ENCODE measurements around the gene IL19. TPM values are rescaled to one million over a fixed set of nuclear protein-coding genes. Genes with fewer than 3 reads are reported as not detected.

Gene IL19
- total RNA-seq, result not detected

- DNase-seq (ENCODE audit: low spot score), result no peak
- ATAC-seq, result peak; percentile 50
Observed at GRCh38 chr1:206770531-206771337, at the start of gene IL19. Gene IL19 (plus strand): TSS chr1:206770773. CDS start chr1:206836663, 65,890 bp downstream.

DNA sequence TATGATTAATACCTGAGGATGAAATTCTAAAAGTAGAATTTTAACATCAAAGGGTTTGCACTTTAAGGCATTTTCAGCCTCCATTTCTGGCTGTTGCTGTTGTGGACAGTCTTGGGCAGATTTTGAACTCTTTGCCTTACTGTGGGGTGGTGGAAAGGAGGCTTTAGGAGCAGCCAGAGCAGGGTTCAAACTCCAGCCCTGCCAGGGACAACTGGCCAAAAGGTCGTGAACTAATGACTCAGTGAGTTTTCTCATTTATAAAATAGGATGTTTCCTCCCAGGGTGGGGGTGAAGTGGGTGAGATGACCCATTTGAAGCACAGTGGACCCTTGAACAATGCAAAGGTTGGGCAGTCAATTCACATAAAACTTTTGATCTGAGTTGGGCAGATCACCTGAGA is 49.1 kb upstream of the IL19 start:
- peak; percentile 29 for ATAC-seq

GRCh38 chr1:206722751-206723461 is 47.7 kb upstream of the IL19 start:
- no peak for DNase-seq (ENCODE audit: low spot score)
- ATAC-seq, result peak; percentile 1

More for the DNA sequence above, 49.1 kb upstream of the IL19 start:
- peak; percentile 62 for DNase-seq (ENCODE audit: low spot score)

DNA sequence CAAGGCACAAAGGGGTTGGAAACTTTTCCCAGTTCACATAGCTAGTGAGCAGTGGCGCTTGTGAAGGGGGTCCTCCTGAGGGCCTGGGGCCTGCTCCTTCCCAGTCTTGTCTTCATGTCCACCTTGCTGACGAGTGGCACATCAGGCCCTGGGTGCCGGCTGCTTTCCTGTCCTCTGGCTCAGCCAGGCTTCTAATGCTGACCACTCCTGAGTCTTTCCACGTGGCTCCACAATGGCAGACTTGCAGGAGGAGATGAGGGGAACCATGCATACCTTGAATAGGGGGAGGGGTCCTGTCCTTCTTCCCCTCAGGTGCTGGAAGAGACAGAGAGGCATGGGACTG is 47.1 kb upstream of the IL19 start:
- no peak for DNase-seq (ENCODE audit: low spot score)
- ATAC-seq, result peak; percentile 14

DNA sequence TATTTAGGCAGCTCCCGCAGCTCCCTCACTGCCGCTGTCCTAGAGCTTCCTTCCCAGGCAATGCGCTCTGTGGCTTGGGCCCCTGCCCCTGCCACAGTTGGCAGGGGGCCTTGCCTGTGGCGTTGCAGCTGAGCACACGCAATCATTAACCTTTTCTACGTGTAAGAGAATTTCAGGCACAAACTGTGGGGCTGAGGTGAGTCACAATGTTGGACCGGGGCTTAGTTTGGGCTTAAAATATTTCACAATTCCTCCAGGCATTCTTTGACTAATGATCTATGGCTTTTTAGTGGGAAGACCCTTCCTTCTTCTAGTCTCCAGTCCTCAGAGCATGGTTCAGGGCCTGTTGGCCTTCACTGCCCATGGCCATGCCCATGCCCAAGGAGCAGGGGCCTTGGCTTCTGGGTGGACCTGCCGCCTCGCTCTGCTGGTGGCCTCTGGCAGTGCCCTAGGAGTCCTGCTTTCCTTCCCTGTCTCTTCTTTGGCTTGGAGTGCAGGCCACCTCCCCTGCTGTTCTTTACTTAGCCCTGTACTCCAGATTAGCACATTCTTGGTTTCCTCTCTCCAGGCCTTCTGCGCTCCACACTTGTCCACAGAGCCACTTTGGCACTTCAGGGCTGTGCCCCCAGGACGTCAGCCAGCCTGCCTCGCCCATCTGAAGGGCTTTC is 46.6 kb upstream of the IL19 start:
- ATAC-seq, result peak; percentile 79
- peak; percentile 83 for DNase-seq (ENCODE audit: low spot score)

GRCh38 chr1:206725109-206725963 is 45.2 kb upstream of the IL19 start:
- DNase-seq (ENCODE audit: low spot score) (no peak), ATAC-seq (peak; percentile 28)

DNA sequence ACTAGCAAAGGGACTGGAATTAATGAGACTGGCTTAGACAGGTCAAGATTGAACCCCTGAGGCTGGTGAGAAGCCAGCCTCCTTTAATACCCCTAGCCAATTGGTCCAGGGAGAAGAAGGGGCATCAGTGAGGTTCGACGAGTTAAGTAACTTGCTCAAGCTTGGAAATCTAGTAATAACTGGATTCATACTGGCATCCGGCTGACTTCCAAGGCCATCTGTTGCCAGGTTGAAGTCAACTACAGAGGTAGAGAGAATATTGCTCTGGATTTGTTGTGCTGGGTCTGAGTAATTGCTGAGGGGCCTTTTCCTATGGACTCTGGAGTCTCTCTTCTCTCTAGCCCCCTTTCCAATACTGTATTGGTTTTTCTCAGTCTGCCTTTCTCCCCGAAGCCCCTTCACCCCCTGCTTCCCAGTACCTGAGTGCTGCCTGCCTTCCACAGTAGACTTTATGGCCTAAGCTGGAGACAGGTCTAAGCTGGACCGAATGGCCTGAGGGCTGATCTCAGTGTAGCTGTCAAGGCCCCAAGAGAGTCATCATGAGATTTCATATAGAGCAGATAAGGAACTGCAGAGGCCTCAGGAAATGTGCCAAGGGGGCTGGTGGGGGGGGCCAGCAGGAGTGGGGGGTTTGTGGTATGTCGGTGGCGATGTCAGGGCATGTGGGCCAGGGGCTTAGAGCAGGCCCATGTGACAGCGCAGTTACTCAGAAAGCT is 42.4 kb upstream of the IL19 start:
- peak; percentile 19 for DNase-seq (ENCODE audit: low spot score)
- no peak for ATAC-seq

DNA sequence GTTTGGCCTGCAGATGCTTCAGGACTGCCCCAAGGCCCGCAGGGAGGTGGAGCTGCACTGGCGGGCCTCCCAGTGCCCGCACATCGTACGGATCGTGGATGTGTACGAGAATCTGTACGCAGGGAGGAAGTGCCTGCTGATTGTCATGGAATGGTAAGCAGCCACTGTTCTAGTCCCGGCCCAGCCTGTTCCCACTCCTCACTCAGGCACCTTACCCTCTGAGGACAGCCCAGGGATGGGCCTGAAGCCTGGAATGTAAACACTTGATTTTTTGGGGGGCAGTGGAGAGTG is 41.9 kb upstream of the IL19 start:
- ATAC-seq (no peak), DNase-seq (ENCODE audit: low spot score) (peak; percentile 41)

DNA sequence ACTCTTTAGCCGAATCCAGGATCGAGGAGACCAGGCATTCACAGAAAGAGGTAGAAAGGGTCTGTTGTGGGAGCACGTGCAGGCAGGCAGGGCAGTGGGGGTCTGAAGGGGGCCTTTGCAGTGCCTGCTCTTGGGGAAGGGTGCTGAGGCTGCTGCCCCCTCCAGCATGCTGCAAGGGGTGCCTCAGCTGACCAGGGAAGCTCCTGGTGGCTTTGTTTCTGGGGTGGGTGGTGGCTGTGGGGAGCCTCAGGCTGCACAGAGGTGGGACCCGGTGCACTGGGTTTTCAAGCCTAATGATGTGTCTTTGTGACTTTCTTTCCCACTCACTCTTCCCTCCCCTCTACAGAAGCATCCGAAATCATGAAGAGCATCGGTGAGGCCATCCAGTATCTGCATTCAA is 41.5 kb upstream of the IL19 start:
- ATAC-seq (no peak), DNase-seq (ENCODE audit: low spot score) (peak; percentile 40)

DNA sequence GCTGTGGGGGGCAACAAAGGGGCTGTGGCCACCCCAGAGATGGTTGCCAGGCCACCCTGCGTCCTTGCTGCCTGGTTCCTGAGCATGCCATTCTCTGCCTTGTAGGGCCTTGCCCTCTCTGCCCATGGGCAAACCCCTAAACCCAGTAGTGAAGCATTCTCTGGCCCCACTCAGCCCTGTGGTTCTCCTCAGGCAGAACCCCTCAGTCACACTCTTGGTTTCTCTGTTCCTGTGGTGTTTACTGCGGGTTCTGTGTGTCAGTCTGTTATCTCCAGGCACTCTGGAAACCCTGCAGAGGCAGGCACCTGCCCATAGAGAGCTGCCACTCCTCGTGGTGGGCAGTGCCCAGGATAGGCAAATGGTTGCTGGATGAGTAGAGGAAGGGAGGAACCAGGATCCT is 41.1 kb upstream of the IL19 start:
- ATAC-seq (no peak), DNase-seq (ENCODE audit: low spot score) (peak; percentile 36)

DNA sequence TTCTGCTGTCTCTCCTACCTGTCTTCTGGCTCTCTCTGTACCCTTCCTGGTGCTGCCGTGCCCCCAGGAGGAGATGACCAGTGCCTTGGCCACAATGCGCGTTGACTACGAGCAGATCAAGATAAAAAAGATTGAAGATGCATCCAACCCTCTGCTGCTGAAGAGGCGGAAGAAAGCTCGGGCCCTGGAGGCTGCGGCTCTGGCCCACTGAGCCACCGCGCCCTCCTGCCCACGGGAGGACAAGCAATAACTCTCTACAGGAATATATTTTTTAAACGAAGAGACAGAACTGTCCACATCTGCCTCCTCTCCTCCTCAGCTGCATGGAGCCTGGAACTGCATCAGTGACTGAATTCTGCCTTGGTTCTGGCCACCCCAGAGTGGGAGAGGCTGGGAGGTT is 38.1 kb upstream of the IL19 start:
- ATAC-seq (no peak), DNase-seq (ENCODE audit: low spot score) (peak; percentile 35)

DNA sequence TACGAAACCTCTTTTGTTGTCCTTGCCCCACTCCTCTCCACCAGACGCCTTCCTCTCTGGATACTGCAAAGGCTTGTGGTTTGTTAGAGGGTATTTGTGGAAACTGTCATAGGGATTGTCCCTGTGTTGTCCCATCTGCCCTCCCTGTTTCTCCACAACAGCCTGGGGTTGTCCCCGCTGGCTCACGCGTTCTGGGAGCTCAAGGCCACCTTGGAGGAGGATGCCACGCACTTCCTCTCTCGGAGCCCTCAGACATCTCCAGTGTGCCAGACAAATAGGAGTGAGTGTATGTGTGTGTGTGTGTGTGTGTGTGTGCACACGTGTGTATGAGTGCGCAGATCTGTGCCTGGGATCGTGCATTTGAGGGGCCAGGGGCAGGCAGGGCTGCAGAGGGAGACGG is 37.6 kb upstream of the IL19 start:
- no peak for ATAC-seq
- no peak for DNase-seq (ENCODE audit: low spot score)

DNA sequence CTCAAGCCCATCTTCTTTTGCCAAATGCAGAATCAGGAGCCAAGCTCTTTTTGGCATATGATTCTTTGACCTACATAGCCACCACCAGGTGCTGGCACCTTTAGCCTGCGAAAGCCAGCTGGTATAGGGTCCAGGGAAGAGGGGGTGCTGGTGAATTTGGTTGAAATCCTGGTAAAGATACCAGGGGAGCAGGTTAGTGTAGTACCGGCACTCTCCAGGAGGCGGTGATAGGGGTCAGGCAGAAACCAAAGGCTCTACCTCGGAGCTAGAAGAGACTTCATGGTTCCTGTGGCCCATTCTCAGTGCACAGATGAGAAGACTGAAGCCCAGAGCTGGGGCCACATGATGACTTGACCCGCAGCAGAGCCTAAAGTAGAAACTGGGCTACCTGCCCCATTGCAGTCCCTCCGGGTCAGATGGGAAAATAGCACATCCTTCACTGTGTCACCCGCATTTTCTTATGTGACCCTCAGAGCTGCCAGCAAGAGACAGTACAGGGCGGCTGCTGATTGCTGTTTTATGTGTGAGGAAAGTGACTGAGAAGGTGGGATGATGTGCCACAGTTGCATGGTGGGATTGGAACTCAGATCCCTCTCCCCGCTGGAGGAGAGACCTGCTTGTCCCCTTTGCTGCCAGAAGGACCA is 36.0 kb upstream of the IL19 start:
- no peak for DNase-seq (ENCODE audit: low spot score)
- ATAC-seq, result peak; percentile 55

- DNase-seq (ENCODE audit: low spot score) (no peak), ATAC-seq (no peak)
Observed at GRCh38 chr1:206735553-206736031, 35.0 kb upstream of the IL19 start.

DNA sequence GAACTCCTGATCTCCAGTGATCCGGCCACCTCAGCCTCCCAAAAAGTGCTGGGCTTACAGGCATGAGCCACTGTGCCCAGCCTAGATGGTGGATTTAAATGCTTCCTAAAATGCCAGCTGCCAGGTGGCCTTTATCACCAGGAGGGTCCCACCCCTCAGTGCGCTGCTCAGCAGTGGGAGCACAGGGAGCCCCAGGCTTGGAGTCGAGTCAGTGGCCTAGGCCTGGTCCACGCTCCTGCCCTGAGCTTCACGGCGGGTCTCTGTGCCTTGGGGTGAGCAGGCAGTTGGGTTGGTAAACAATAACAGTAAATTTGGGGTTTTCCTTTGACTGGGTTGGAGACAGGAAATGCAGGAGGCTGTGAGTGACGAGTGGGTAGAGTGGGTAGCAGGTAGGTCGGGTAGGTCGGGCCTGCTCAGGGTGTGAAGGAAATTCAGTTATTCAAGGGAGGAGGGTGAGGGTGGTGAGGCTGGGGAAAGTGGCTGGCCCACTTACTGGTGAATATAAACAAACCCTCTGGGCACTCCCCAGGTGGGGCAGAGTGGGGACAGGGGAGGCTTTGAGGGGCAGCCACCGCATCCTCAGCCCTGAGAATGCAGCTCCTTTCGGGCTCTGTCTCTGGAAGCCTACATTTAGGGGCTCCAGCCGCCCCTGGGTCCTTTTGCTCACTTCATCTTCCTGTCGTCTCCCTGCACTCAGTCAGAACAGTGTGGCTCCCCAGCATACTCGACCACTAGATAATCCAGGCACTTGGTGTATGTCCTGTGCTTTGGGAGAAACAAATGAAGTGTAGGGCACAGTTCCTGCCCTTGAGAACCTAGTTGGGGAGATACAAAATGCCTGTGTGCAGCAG is 33.5 kb upstream of the IL19 start:
- no peak for DNase-seq (ENCODE audit: low spot score)
- peak; percentile 7 for ATAC-seq

DNA sequence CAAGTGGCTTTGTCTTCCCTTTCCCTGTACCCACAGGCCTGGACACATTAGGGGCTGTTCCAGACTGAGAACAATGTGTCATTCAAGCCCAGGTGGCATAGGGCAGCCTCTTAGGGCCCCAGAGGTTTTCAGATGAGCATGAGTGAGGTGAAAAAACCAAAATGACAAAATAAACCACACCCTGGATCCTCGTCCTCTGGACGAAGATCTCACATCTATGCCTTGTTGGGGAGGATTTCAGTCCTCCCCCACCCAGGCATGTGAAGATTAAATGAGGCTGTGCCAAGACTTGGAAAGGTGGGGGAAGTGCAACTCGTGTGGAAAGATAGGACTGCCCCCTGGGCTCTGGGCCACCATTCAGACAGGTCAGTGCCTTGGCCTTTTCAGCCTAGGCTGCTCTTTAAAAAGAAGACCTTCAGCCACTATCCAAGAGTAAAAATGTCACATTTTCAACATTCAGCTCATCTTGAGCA is 32.8 kb upstream of the IL19 start:
- DNase-seq (ENCODE audit: low spot score) (no peak), ATAC-seq (peak; percentile 73)

GRCh38 chr1:206738370-206739366 is 31.9 kb upstream of the IL19 start:
- no peak for DNase-seq (ENCODE audit: low spot score)
- ATAC-seq, result no peak

All from left lobe of liver (tissue), 2 donors.